Adrenal gland (tissue), 12 donors: Measurements from ENCODE around the gene UCN2. TPM values are rescaled to one million over a fixed set of nuclear protein-coding genes. Genes with fewer than 3 reads are reported as not detected.

Experiments
- DNase-seq, 7 donors: peaks; one replicate each; pipeline ENCODE4 v3.0.0-alpha.2; 2019 to 2020
- H3K27ac ChIP-seq, 5 donors: fragments of 200-600 bp; sonication (generic) in 4 of 5; 1 replicate in 3 of 5; 2 replicates in 2 of 5; pipeline versions ENCODE4 v1.5.1 to v1.8.0; 2016 to 2020; ENCODE audit warnings: mild to moderate bottlenecking in 1 of 5
- H3K27me3 ChIP-seq: fragments of 200-600 bp; 2 replicates; pipeline ENCODE4 v1.8.0; 2021
- H3K36me3 ChIP-seq, 2 donors: fragments of 200-600 bp; replicated peaks in 1 of 2; 1 replicate in 1 of 2; 2 replicates in 1 of 2; pipeline versions ENCODE4 v1.5.1 to v1.8.0; 2018 to 2022
- H3K4me1 ChIP-seq, 2 donors: fragments of 200-600 bp; replicated peaks in 1 of 2; 1 replicate in 1 of 2; 2 replicates in 1 of 2; pipeline versions ENCODE4 v1.5.1 to v1.8.0; 2018 to 2021
- H3K4me3 ChIP-seq, 4 donors: fragments of 200-600 bp; sonication (generic) in 3 of 4; one replicate each; pipeline ENCODE4 v1.5.1; 2016 to 2018
- H3K9me3 ChIP-seq, 3 donors: fragments of 200-600 bp; sonication (generic) in 1 of 3; replicated peaks in 1 of 3; 1 replicate in 2 of 3; 2 replicates in 1 of 3; pipeline versions ENCODE4 v1.5.1 to v1.8.0; 2016 to 2021
- POLR2A ChIP-seq, 2 donors: fragments of 450-650 bp; IDR thresholded peaks; one replicate each; pipeline ENCODE4 v1.6.1; 2017; ENCODE audit warnings: antibody characterized with exemption in 2 of 2, mild to moderate bottlenecking in 2 of 2, moderate library complexity in 1 of 2
- WGBS, 4 donors: extraction: QIAGEN DNeasy Blood & Tissue Kit in 2 of 4; methylation state at CpG; one replicate each; pipeline versions ENCODE4 v1.1.5 to v1.1.7; 2013 to 2017; 5-methylcytosine and 5-hydroxymethylcytosine counted together
- intact Hi-C, 2 donors: fragments of 100-400 bp; cut with DNase I; formaldehyde crosslinking; loops; one replicate each; pipeline versions ENCODE4 v1.14.1 to v1.15.0; 2022 to 2023
- polyA plus RNA-seq, 3 donors: library from polyadenylated mRNA; stranded (reverse); fragments of 200-250 nt in 2 of 3; fragments of 350-450 nt in 1 of 3; fragmentation: Illumina TruSeq in 1 of 3; extraction: RNeasy Lipid Tissue Mini Kit (QIAGEN cat#74804) in 1 of 3; gene quantifications; one replicate each; pipeline ENCODE4 v1.2.3, GENCODE V29; 2013 to 2014
- total RNA-seq, 9 donors: library from RNA; depleted of rRNA in 4 of 9; stranded (reverse); fragments of >200 nt in 4 of 9; fragments of 120-200 nt in 1 of 9; fragmentation: NEBNext Ultra II Directional in 1 of 9; extraction: Animal tissue kit (Norgen Biotek cat#: 25700) in 1 of 9; gene quantifications; one replicate each; pipeline versions ENCODE4 v1.1.0 to v1.2.4, GENCODE V29; 2013 to 2023
- TF ChIP-seq, protein P1 (sequence below), 6 experiments: fragments of 450-650 bp in 4 of 6; fragments of 200-600 bp in 2 of 6; sonication (generic) in 1 of 6; IDR thresholded peaks; 1 replicate in 5 of 6; 2 replicates in 1 of 6; pipeline versions ENCODE4 v1.5.1 to v1.8.0; 2016 to 2021; ENCODE audit warnings: antibody characterized with exemption in 6 of 6, mild to moderate bottlenecking in 2 of 6, moderate library complexity in 1 of 6
- donor health status: healthy with polysubstance abuse.
- donor health status: Bipolar disorder and iron deficiency.
- donor health status: DM: yes; HTN: yes; CAD: no.
- donor health status: DM: no; HTN: no; CAD: no.
- donor health status: DM: no; HTN: no; CAD: no.
- donor health status: DM: yes; HTN: yes; CAD: no.

Gene UCN2
- total and polyA plus RNA-seq, 12 donors = 0.14 to 0.32 (median 0.20) TPM; not detected in 9

DNA sequence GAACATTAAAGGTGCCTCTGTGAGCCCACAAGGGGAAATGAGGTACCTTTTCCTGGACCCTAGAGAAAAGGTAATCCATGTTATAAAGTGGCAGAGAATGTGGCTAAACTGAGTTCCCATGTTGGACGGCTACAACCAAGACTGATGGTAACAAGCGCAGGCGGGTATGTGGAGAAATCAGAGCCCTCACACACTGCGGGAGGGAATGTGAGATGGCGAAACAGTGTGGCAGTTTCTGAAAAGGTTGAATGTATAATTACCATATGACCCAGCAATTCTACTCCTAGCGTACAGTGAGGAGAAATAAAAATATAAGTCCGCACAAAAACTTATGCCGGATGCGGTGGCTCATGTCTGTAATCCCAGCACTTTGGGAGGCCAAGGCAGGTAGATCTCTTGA, 35.5 kb downstream of the UCN2 start:
- Histone ChIP-seq H3K4me3 (no peak overlapping the region), H3K27me3 (no peaks in the 10 kb centered on the region), H3K9me3 (no peaks in the 10 kb centered on the region), H3K27ac (no peak overlapping the region), H3K4me1 (no peaks in the 10 kb centered on the region), H3K36me3 (peaks cover 0 to 4% of the 10 kb centered on the region in 2 donors)
- no peak for DNase-seq
- WGBS, 4 donors = 81 to 89% (median 85%) methylated on average over 9 of the region's 9 CpGs
- TF ChIP-seq, protein P1, sequence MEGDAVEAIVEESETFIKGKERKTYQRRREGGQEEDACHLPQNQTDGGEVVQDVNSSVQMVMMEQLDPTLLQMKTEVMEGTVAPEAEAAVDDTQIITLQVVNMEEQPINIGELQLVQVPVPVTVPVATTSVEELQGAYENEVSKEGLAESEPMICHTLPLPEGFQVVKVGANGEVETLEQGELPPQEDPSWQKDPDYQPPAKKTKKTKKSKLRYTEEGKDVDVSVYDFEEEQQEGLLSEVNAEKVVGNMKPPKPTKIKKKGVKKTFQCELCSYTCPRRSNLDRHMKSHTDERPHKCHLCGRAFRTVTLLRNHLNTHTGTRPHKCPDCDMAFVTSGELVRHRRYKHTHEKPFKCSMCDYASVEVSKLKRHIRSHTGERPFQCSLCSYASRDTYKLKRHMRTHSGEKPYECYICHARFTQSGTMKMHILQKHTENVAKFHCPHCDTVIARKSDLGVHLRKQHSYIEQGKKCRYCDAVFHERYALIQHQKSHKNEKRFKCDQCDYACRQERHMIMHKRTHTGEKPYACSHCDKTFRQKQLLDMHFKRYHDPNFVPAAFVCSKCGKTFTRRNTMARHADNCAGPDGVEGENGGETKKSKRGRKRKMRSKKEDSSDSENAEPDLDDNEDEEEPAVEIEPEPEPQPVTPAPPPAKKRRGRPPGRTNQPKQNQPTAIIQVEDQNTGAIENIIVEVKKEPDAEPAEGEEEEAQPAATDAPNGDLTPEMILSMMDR (IDR thresholded peaks at IDR 0.05) = no peak
- no peak for TF ChIP-seq POLR2A (IDR thresholded peaks at IDR 0.05)
- intact Hi-C loops = no loop called here

- no peak for DNase-seq
- TF ChIP-seq, protein P1 (IDR thresholded peaks at IDR 0.05) = no peak
- TF ChIP-seq POLR2A (IDR thresholded peaks at IDR 0.05) = no peak
- H3K27me3 ChIP-seq = no peaks in the 10 kb centered on the region
Measured at GRCh38 chr3:48524970-48525369, 38.6 kb downstream of the UCN2 start.

DNA sequence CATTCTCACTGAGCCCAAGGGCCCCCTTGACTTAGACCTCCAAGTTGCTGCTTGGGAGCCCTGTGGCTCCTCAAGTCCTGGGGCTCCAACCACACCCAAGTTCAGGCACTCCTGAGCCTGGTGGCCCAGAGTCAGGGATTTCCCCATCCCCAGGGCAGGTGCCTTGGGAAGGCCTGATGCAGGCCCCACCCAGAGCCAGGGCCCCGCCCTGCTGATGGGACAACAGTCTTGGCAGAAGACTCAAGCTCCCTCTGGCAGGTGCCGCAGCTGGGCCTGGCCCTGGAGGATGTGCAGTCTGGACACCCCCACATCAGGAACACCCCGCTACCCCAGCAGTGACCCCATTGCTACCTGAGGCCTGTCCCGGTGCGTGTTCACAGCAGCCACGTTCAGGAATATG, 41.9 kb downstream of the UCN2 start:
- no peaks in the 10 kb centered on the region for H3K9me3 ChIP-seq
- 93 to 98% (median 96%) methylated on average over 5 to 6 of the region's 6 CpGs for WGBS, 4 donors
- H3K27ac ChIP-seq = no peak overlapping the region
- no peak for DNase-seq
- no peaks in the 10 kb centered on the region for H3K36me3 ChIP-seq
- H3K4me3 ChIP-seq = no peak overlapping the region
- no peaks in the 10 kb centered on the region for H3K27me3 ChIP-seq
- intact Hi-C loops = no loop called here
- H3K4me1 ChIP-seq = no peaks in the 10 kb centered on the region
- TF ChIP-seq, protein P1 (IDR thresholded peaks at IDR 0.05) = no peak
- TF ChIP-seq POLR2A (IDR thresholded peaks at IDR 0.05) = no peak

More at GRCh38 chr3:48524970-48525369, 38.6 kb downstream of the UCN2 start:
- H3K27ac ChIP-seq = no peak overlapping the region
- no peaks in the 10 kb centered on the region for H3K36me3 ChIP-seq
- no peak overlapping the region for H3K4me3 ChIP-seq
- 88 to 95% (median 90%) methylated on average over 6 to 9 of the region's 9 CpGs for WGBS, 4 donors
- intact Hi-C loops = no loop called here
- H3K4me1 ChIP-seq = no peaks in the 10 kb centered on the region
- H3K9me3 ChIP-seq = no peaks in the 10 kb centered on the region

- 93 to 96% (median 95%) methylated on average over 3 to 9 of the region's 9 CpGs; no CpG with 5 or more reads in 1 of the 4 donors for WGBS, 4 donors
- Histone ChIP-seq H3K4me1 (no peaks in the 10 kb centered on the region), H3K27me3 (no peaks in the 10 kb centered on the region), H3K4me3 (no peak overlapping the region), H3K9me3 (no peaks in the 10 kb centered on the region), H3K27ac (no peak overlapping the region), H3K36me3 (no peaks in the 10 kb centered on the region)
- TF ChIP-seq, protein P1 (IDR thresholded peaks at IDR 0.05) = no peak
- no peak for TF ChIP-seq POLR2A (IDR thresholded peaks at IDR 0.05)
- DNase-seq = no peak
- intact Hi-C loops = no loop called here
Measured at GRCh38 chr3:48519277-48519643, 44.3 kb downstream of the UCN2 start.
